Left lobe of liver (tissue), 2 donors: Measurements from ENCODE around the gene AMBRA1. TPM values are rescaled to one million over a fixed set of nuclear protein-coding genes. Genes with fewer than 3 reads are reported as not detected.

ENCODE experiments used
- ATAC-seq: fragments of 200-7000 bp; cut with Tn5 transposase; one replicate; pipeline ENCODE4 v1.9.1; 2020; ENCODE audit warnings: mild to moderate bottlenecking, moderate library complexity
- DNase-seq: peaks from one replicate; pipeline ENCODE4 v3.0.0-alpha.2; 2020; ENCODE audit warnings: low spot score
- total RNA-seq: library from RNA; stranded (reverse); gene quantifications from one replicate; pipeline ENCODE4 v1.2.1, GENCODE V29; 2021
- donor health status: DM: no; HTN: no; CAD: no; lungs with moderate emphysema.
- donor health status: DM: no; HTN: yes; CAD: no.

AMBRA1 gene
- total RNA-seq, 1 donor from 2014 or later, result 14.7 TPM

DNA sequence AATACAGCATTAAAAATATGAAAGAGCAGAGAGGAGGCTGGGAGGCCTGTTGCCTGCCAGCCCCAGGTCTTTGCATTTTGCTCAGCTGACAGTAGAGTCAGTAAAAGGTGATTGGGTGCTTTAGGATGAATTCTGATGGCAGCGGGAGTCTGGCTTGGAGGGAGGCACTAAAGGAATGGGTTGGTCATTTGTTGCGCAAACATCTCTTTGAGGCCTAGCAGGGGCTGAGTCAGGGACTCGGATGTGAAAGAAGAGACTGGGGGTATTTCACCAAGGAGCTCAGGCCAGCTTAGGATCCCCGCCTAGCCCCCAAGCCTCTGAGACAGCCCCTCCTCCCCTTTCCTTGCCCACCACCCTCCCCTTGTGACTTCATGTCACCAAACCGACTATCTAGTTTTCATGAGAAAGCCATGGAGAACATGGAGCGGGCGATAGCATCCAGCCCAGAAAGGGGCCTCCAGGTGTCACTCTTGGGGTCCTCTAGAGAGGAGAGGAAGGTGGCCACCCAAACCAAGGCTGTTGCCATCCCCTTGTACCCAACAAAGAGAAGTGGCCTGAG is 236.8 kb downstream of the AMBRA1 start:
- DNase-seq, result no peak
- ATAC-seq, result no peak

DNA sequence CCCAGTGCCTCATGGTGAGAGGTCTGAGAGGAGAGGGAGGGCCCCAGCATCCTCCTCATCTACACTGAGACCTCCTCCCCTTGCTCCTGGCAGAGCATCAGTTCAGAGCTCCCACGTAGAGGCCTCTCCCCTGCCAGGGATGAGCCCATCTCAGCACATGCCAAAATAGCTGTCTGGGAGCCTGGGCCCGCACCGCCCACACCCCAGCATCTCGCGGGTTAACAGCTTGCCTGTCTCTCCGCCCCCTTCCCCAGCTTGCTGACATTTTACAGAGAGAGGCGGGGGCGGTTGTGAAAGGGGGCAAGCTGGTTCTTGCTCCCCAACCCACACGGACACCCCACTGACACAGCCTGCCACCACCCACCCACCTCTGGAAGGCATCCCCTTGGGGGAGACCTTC is 240.1 kb downstream of the AMBRA1 start:
- no peak for ATAC-seq
- DNase-seq, result no peak

DNA sequence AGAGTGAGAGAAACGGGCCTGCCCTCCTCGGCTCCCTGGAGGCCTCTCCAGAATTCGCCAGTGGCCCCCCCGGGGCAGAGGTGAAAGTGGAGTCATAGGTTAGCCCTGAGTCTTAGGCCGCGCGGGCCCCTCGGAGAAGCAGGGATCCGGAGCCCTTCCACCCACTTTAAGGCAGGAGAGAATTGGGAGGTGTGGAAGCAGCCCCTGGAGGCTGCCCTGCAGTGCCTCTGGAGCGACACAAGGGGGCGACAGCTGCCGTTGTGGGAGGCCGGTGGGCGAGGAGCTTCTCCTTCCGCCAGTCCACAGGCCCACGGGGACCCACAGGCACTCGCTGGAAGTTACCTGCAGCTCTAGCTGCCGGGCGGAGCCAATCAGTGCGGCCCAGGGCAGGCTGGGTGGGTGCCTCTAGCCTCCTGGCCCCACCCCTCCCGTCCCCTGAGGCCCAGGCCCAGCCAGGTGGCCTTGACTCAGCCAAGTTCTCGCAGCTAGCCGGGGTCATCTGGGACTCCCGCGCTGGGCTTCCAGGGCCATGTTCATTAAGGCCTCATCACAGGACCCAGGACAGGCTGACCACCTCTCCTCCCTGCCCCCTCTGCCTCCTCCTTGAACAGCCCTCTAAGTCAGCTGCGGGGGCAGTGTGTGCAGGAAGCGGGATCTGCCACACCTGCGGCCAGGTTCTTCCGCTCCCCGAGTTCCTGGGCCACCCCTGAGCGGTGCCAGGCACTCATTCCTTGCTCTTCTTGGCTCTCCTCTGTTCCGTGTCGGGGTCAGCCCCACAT is 241.6 kb downstream of the AMBRA1 start:
- DNase-seq (no peak), ATAC-seq (no peak)

DNA sequence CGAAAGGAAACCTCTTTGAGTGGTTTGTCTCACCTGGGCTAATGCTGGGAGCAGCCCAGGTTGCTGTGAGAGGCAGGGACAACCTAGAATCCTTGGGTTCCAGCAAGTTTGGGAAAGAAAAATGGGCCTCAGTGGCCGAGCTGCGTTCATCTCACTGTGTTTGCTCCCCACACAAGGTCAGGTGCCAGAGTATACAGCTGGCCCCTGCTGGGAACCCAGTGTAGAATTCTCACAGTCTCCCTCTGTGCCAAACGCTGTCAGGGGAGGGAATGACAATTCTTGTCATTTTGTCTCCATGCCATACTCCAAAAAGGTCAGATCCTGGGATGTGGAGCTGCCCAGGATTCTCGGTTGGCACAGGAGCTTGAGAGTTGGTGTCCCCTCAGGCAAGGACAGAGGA is 242.2 kb downstream of the AMBRA1 start:
- no peak for DNase-seq
- ATAC-seq, result no peak

DNA sequence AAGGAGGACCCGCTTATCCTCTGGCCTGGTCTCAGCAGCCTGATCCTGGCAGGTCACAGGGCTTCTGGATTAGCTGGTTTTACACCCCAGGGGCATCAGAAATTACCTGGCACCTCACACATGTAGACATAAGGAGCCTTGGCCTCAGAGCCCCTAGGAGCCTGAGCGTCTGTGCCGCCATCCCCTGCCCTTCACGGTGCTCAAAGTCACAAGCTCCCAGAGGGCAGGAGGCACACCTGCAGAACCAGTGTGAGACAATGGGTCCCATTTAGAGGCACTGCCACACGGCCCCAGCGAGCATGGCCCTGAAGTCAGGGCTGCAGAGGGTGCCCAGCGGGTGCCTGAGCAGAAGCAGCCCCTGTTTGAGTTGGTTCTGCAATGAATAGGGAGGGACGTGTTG is 242.7 kb downstream of the AMBRA1 start:
- DNase-seq, result no peak
- ATAC-seq, result no peak

DNA sequence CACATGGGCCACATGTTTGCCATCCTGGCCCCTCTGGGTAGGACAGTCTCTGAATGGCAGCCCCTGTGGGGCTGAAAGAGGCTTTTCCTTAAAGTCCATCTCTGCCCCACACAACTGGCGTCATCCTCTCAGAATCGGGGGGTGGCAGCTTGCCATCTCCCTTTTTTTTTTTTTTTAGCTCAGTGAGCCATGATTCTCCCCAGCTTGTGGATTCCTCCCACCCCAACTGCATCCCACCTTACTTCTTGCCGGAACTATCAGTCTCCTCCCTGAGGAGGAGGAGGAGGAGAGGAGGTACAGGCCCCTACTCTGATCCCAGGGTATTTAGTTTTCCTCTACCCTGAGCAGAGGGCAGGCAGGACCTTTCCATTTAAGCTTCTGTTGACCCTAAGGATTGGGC is 243.1 kb downstream of the AMBRA1 start:
- DNase-seq, result no peak

DNA sequence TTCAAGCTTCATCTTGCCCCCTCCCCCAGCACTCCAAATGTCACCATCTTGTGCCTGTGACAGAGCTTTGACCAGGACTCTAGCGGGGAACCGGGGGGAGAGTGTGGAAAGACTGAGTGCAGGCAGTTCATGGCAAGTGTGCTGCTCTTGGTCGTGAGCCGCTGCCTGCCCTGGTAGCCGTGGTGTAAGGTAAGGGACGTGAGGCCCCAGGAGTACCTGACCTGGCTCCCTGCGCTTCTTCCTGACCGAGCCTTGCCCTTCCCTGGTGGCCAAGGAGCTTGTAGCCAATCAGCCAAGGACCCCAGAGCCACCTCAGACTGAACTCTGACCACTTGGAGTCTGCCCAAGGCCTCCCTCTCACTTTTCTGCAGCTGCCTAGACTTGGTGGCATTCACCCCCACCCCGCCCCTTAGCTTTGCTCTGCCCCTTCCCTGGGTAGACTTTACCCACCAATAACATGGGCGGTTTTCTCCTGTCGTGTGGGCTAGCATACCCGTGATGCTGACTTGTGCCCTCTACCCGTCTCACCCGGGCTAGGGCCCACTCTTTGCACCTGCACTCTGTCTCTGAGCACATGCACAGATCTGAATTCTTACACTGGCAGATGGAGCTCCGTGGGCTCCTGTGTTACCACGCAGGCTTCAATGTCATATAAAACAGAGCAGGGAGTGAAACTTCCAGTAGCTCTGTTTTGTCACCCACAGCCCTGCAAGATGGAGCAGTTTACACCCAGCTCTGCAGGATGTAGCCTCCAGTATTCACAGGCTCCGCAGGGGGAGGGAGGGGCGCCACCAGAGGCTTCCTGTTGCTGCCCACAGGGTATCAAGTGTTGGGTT is 245.0 kb downstream of the AMBRA1 start:
- ATAC-seq (no peak), DNase-seq (no peak)

More for the DNA sequence above, 243.1 kb downstream of the AMBRA1 start:
- no peak for ATAC-seq

DNA sequence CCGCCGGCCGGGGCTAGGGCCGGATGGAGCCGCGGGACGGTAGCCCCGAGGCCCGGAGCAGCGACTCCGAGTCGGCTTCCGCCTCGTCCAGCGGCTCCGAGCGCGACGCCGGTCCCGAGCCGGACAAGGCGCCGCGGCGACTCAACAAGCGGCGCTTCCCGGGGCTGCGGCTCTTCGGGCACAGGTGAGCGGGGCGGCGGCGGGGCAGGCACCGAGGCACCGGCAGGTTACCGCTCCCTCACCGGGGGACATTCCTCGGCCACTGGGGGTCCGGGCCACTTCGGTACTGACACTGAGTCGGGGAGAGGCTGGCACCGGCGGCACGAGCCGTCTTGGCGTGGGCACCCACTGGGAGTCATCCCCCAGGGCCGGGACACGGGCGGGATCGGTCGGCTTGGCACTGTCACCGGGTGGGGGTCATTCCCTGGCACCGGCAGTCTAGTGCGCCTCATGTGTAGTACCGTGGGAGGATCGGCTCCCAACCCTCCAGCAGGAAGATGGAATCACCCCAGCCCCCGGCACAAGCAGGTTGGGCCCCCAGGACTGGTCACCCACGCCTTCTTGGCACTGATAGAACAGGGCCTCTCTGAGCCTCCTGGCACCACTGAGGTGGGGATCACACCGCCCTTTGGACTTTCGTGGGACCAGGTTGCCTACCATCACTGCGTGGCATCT is 246.0 kb downstream of the AMBRA1 start:
- DNase-seq (no peak), ATAC-seq (no peak)

DNA sequence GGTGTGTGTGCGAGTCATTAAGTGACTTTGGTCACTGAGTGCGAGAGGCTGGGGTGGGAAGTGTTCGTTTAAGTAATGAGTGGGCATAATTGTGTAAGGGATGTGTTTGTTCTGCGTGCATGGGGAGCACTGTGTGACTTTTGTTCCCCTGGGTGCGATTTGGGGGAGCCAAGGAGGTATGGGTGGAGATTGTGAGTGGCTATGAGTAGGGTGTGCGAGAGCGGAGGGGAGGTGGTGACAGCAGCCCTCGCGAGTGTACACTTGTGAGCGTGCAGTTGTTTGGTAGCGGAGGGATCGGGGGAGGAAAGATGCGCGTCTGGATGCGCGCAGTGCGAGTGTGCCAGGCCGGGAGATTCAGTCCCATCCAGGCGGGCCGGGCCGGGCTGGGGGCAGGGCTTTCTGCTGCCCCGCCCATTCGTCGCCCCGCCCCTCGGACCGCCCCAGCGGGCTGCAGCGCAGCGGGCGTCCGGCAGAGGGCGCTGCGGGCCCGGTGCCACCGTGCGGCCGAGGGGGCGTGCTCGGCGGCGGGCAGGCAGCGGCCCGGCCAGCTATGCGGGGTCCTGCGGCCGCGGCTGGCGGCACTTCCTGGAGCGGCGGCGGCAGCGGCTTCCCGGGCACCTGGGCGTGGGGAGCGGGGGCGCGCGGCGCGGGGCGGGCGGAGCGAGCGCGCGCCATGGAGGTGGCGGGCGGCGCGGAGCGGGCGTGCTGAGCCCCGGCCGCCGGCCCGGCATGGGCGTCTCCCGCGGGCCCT is 246.8 kb downstream of the AMBRA1 start, which contains the start of gene DGKZ:
Gene DGKZ, plus strand, starts transcription at position 578 of the 751 bp plus-strand sequence. CDS start 197 bp downstream, outside the sequence.
- DNase-seq, result peak; percentile 90
- ATAC-seq, result peak; percentile 93

Other genes with a start within 250 kb of the AMBRA1 start
- 13.0 TPM for gene DGKZ, start 246.6 kb downstream of the AMBRA1 start, total RNA-seq
- gene MDK, start 212.4 kb downstream of the AMBRA1 start, total RNA-seq, result 2.0 TPM
- not detected for gene CHRM4, start 202.2 kb downstream of the AMBRA1 start, total RNA-seq
- 2.8 TPM for gene HARBI1, start 23.2 kb upstream of the AMBRA1 start, total RNA-seq
- gene ATG13, start 23.5 kb upstream of the AMBRA1 start, total RNA-seq, result 43.0 TPM
- gene ARHGAP1, start 106.6 kb upstream of the AMBRA1 start, total RNA-seq, result 29.3 TPM
- gene ZNF408, start 107.0 kb upstream of the AMBRA1 start, total RNA-seq, result 9.4 TPM
- 1,408 TPM for gene F2, start 125.2 kb upstream of the AMBRA1 start, total RNA-seq